NCI-H69 (cell line): ENCODE measurements around the gene HDLBP.
A peak's percentile ranks its signal among the peaks of the same experiment; 100 is the strongest.
"Not testable (repeated sequence)": the region's sequence is repeated elsewhere in the genome, so short reads cannot be mapped to it uniquely, and the experiment has no call there.

Experiments
- DNase-seq: peaks from one replicate; lab custom pipeline; 2025; lab: John Stamatoyannopoulos, UW

HDLBP gene

GRCh38 chr2:241329669-241330615 lies 14.5 kb upstream of the HDLBP start:
- no peak for DNase-seq

GRCh38 chr2:241325257-241325656 lies 9.8 kb upstream of the HDLBP start:
- no peak for DNase-seq

- no peak for DNase-seq
These were observed 9.3 kb upstream of the HDLBP start for GRCh38 chr2:241324775-241325174.

- no peak for DNase-seq
These were observed 8.3 kb upstream of the HDLBP start for GRCh38 chr2:241323778-241324177.

GRCh38 chr2:241321886-241322285 lies 6.4 kb upstream of the HDLBP start:
- DNase-seq: no peak

- no peak for DNase-seq
These were observed 5.6 kb upstream of the HDLBP start for GRCh38 chr2:241321033-241321432.

GRCh38 chr2:241320394-241320793 lies 4.9 kb upstream of the HDLBP start:
- DNase-seq: no peak

GRCh38 chr2:241318830-241319229 lies 3.4 kb upstream of the HDLBP start:
- DNase-seq: not testable (repeated sequence)

- DNase-seq: no peak
These were observed 1.9 kb upstream of the HDLBP start for GRCh38 chr2:241317391-241317790.

GRCh38 chr2:241316825-241317224 lies 1.4 kb upstream of the HDLBP start:
- DNase-seq: no peak

GRCh38 chr2:241315879-241316631 lies 583 bp upstream of the HDLBP start, which contains the start of gene SEPTIN2:
Gene SEPTIN2 (plus strand): TSS chr2:241315925. CDS start chr2:241324233, 8,308 bp downstream.
- DNase-seq: peak; percentile 68

GRCh38 chr2:241314226-241315092 lies 1.0 kb downstream of the HDLBP start:
- peak; percentile 78 for DNase-seq

- no peak for DNase-seq
These were observed 1.9 kb downstream of the HDLBP start for GRCh38 chr2:241313543-241314095.

- DNase-seq: no peak
These were observed 3.4 kb downstream of the HDLBP start for GRCh38 chr2:241312082-241312481.

- DNase-seq: no peak
These were observed 4.4 kb downstream of the HDLBP start for GRCh38 chr2:241310917-241311566.

GRCh38 chr2:241309684-241310117 lies 5.8 kb downstream of the HDLBP start:
- DNase-seq: no peak

- no peak for DNase-seq
These were observed 6.5 kb downstream of the HDLBP start for GRCh38 chr2:241308832-241309500.

- no peak for DNase-seq
These were observed 7.2 kb downstream of the HDLBP start for GRCh38 chr2:241308267-241308666.

- DNase-seq: no peak
These were observed 8.4 kb downstream of the HDLBP start for GRCh38 chr2:241307055-241307454.

GRCh38 chr2:241304039-241304670 lies 11.3 kb downstream of the HDLBP start:
- no peak for DNase-seq
